Measurements from ENCODE around the gene TMUB1.

DNA sequence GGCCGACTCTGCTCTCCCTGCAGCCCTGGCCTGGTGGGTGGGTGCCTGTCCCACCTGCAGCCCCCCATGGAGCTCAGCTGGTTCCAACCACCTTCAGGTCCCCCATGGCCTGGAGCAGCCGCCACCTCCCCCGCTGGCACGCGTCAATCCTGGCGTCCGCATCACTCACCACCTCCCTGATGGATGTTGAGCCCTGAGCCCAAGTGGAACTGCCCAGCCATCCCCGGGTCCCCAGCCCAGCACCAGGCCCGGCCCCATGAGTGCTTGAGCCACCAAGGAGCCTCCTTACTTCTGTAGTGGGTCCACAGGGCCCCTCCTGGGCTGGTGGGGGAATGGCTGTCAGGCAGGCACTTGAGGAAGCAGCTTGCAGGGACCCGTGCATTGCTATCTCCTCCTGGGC lies 17.6 kb upstream of the TMUB1 start:
- no peak for TF ChIP-seq EP300 (IDR thresholded peaks at IDR 0.05)
- no peak for TF ChIP-seq CTCF (IDR thresholded peaks at IDR 0.05)

Measured in gastroesophageal sphincter (tissue), 3 donors.